ENCODE data around the gene EML6. TPM values are rescaled to one million over a fixed set of nuclear protein-coding genes. Genes with fewer than 3 reads are reported as not detected.

EML6 gene
- total RNA-seq, 1 experiment from 2014 or later = 0.77 TPM

DNA sequence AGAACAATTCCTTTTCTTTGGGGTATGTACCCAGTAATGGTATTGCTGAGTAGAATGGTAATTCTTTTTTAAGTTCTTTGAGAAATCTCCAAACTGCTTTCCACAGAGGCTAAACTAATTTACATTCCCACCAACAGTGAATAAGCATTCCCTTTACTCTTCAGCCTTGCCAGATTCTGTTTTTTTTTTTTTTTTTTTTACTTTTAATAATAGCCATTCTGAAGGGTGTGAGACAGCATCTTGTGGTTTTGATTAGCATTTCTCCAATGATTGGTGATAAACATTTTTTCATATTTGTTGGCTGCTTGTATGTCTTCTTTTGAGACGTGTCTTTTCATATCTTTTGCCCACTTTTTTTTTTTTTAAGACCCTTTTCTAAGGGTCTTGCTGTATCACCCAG is 189.4 kb downstream of the EML6 start:
- H3K27ac Mint-ChIP-seq (ENCODE audit: low read depth, unreplicated experiment) = no peak overlapping the region
- H3K9me3 Mint-ChIP-seq (ENCODE audit: unreplicated experiment) = peaks cover 6% of the 10 kb centered on the region
- H3K27me3 Mint-ChIP-seq (ENCODE audit: insufficient read depth, unreplicated experiment) = no peaks in the 10 kb centered on the region
- no peaks in the 10 kb centered on the region for H3K36me3 Mint-ChIP-seq (ENCODE audit: insufficient read depth, unreplicated experiment)
- no peak overlapping the region for H3K4me3 Mint-ChIP-seq (ENCODE audit: unreplicated experiment)
- no peak for DNase-seq (ENCODE audit: unreplicated experiment)
- TF ChIP-seq, protein P1, sequence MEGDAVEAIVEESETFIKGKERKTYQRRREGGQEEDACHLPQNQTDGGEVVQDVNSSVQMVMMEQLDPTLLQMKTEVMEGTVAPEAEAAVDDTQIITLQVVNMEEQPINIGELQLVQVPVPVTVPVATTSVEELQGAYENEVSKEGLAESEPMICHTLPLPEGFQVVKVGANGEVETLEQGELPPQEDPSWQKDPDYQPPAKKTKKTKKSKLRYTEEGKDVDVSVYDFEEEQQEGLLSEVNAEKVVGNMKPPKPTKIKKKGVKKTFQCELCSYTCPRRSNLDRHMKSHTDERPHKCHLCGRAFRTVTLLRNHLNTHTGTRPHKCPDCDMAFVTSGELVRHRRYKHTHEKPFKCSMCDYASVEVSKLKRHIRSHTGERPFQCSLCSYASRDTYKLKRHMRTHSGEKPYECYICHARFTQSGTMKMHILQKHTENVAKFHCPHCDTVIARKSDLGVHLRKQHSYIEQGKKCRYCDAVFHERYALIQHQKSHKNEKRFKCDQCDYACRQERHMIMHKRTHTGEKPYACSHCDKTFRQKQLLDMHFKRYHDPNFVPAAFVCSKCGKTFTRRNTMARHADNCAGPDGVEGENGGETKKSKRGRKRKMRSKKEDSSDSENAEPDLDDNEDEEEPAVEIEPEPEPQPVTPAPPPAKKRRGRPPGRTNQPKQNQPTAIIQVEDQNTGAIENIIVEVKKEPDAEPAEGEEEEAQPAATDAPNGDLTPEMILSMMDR (IDR thresholded peaks at IDR 0.05; ENCODE audit: unreplicated experiment) = no peak
- no TSS peak for BruUV-seq (replicated peaks)
- no peaks in the 10 kb centered on the region for H3K4me1 Mint-ChIP-seq (ENCODE audit: insufficient read depth, unreplicated experiment)
- POLR2A ChIA-PET = interaction anchor here (0.8 kb wide), 1 partner anchor 8 kb away, joined by 3 read pairs; no protein-coding TSS in a partner anchor
- intact Hi-C loops (cut with micrococcal nuclease) = no loop called here
- CTCF ChIA-PET = interaction anchor here (0.7 to 2.6 kb wide), 3 partner anchors 13 to 890 kb away, joined by 3 to 14 read pairs (median 4); no protein-coding TSS in a partner anchor

DNA sequence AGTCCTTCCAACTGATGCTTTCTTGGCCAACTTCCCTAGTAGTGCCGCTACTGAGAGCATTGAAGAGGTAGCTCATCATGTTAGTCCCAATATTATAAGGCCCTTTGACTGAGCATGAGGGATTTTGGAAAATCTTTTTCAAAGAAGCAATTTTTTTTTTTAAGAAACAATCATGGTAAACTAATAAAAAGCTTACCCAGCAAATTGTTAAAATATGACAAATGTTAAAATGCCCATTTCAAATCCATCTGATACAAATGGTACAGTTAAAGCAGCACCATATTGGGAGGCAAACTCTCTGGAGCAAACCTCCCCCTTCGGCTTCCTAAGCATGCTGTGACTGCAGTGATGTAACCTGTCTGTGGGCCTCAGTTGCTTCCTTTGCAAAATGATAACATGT is 191.2 kb downstream of the EML6 start:
- intact Hi-C loops (cut with micrococcal nuclease) = no loop called here
- BruUV-seq (replicated peaks) = no TSS peak
- ChIA-PET CTCF (interaction anchor here (0.6 to 0.9 kb wide), 2 partner anchors 15 to 69 kb away, joined by 3 to 4 read pairs; no protein-coding TSS in a partner anchor), POLR2A (interaction anchor here (1.2 kb wide), 1 partner anchor 41 kb away, joined by 5 read pairs; no protein-coding TSS in a partner anchor)
- Mint-ChIP-seq H3K4me1 (ENCODE audit: insufficient read depth, unreplicated experiment) (no peaks in the 10 kb centered on the region), H3K27me3 (ENCODE audit: insufficient read depth, unreplicated experiment) (no peaks in the 10 kb centered on the region), H3K36me3 (ENCODE audit: insufficient read depth, unreplicated experiment) (no peaks in the 10 kb centered on the region), H3K27ac (ENCODE audit: low read depth, unreplicated experiment) (no peak overlapping the region), H3K9me3 (ENCODE audit: unreplicated experiment) (peaks cover 6% of the 10 kb centered on the region), H3K4me3 (ENCODE audit: unreplicated experiment) (no peak overlapping the region)
- TF ChIP-seq, protein P1 (IDR thresholded peaks at IDR 0.05; ENCODE audit: unreplicated experiment) = no peak
- DNase-seq (ENCODE audit: unreplicated experiment) = no peak

DNA sequence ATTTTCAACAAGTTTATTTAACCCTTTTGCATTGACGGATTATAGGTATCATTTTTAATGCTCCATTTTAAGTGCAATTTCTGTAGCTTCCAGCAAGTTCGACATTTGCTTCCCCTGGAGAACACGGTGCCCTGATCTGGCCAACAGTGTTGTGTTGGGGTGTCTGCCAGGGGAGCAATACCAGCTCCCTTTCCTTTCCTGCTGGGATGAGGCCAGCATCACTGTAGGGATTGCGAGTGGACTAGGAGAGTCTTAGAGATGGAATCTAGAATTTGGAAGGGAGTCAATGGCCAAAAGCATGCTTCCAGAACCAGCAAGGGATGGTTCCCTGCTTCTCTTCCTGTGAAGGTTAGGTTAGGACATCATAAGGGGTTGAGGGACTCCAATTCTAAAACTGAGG is 191.6 kb downstream of the EML6 start:
- no peak overlapping the region for H3K4me3 Mint-ChIP-seq (ENCODE audit: unreplicated experiment)
- peaks cover 6% of the 10 kb centered on the region for H3K9me3 Mint-ChIP-seq (ENCODE audit: unreplicated experiment)
- ChIA-PET POLR2A (no interaction called here), CTCF (interaction anchor here (0.6 to 0.9 kb wide), 2 partner anchors 16 to 68 kb away, joined by 3 to 4 read pairs; no protein-coding TSS in a partner anchor)
- H3K27ac Mint-ChIP-seq (ENCODE audit: low read depth, unreplicated experiment) = no peak overlapping the region
- no peaks in the 10 kb centered on the region for H3K36me3 Mint-ChIP-seq (ENCODE audit: insufficient read depth, unreplicated experiment)
- no peaks in the 10 kb centered on the region for H3K4me1 Mint-ChIP-seq (ENCODE audit: insufficient read depth, unreplicated experiment)
- H3K27me3 Mint-ChIP-seq (ENCODE audit: insufficient read depth, unreplicated experiment) = no peaks in the 10 kb centered on the region
- intact Hi-C loops (cut with micrococcal nuclease) = no loop called here
- TF ChIP-seq, protein P1 (IDR thresholded peaks at IDR 0.05; ENCODE audit: unreplicated experiment) = no peak
- no peak for DNase-seq (ENCODE audit: unreplicated experiment)
- no TSS peak for BruUV-seq (replicated peaks)

DNA sequence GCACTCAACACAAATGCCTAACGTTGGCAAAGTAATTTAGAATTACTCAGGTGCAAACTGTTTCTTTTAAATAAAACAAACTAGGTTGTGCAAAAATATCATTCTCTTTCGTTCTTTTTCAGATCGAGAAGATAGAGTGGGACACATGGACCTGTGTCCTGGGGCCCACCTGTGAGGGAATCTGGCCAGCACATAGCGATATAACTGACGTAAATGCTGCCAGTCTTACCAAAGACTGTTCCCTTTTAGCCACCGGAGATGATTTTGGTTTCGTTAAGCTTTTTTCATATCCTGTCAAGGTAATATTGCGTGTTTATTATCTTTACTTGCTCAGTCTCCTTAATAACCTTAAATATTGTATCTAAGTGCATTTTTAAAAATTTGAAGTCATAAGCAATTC is 193.2 kb downstream of the EML6 start:
- no peaks in the 10 kb centered on the region for H3K27me3 Mint-ChIP-seq (ENCODE audit: insufficient read depth, unreplicated experiment)
- H3K4me1 Mint-ChIP-seq (ENCODE audit: insufficient read depth, unreplicated experiment) = no peaks in the 10 kb centered on the region
- TF ChIP-seq, protein P1 (IDR thresholded peaks at IDR 0.05; ENCODE audit: unreplicated experiment) = no peak
- ChIA-PET CTCF (interaction anchor here (0.6 kb wide), 2 partner anchors 21 to 97 kb away, joined by 3 to 4 read pairs; no protein-coding TSS in a partner anchor), POLR2A (no interaction called here)
- peaks cover 16% of the 10 kb centered on the region for H3K9me3 Mint-ChIP-seq (ENCODE audit: unreplicated experiment)
- no TSS peak for BruUV-seq (replicated peaks)
- intact Hi-C loops (cut with micrococcal nuclease) = no loop called here
- H3K27ac Mint-ChIP-seq (ENCODE audit: low read depth, unreplicated experiment) = no peak overlapping the region
- no peak for DNase-seq (ENCODE audit: unreplicated experiment)
- no peak overlapping the region for H3K4me3 Mint-ChIP-seq (ENCODE audit: unreplicated experiment)
- no peaks in the 10 kb centered on the region for H3K36me3 Mint-ChIP-seq (ENCODE audit: insufficient read depth, unreplicated experiment)

All from MCF 10A (cell line).